A549 (cell line): Measurements from ENCODE around the gene ENTPD8.

Source experiments
- POLR2A ChIP-seq: IDR thresholded peaks from 2 replicates; pipeline ENCODE4 v1.6.1; 2012; ENCODE audit warnings: mild to moderate bottlenecking, low read length
- REST ChIP-seq: fragments of 200-600 bp; sonication (generic); IDR thresholded peaks from 2 replicates; pipeline ENCODE4 v1.6.1; 2016; ENCODE audit warnings: antibody characterized with exemption, mild to moderate bottlenecking, moderate library complexity

GRCh38 chr9:137403269-137403668, 37.9 kb downstream of the ENTPD8 start:
- no peak for TF ChIP-seq POLR2A
- no peak for TF ChIP-seq REST
